Measurements from ENCODE around the gene IRS1.

GRCh38 chr2:226739545-226740030 is 60.0 kb downstream of the IRS1 start:
- TF ChIP-seq CTCF (IDR thresholded peaks at IDR 0.05; ENCODE audit: borderline replicate concordance, extremely low read depth, low read length, poor library complexity, severe bottlenecking) (no peak), EZH2 (IDR thresholded peaks at IDR 0.05; ENCODE audit: borderline replicate concordance, low read depth, low read length, severe bottlenecking) (no peak)
